Left cardiac atrium (tissue), 4 donors: ENCODE results near the gene BTN2A1. TPM values are rescaled to one million over a fixed set of nuclear protein-coding genes. Genes with fewer than 3 reads are reported as not detected.
"Not testable (repeated sequence)": the region's sequence is repeated elsewhere in the genome, so short reads cannot be mapped to it uniquely, and the experiment has no call there.

Experiments
- ATAC-seq, 2 donors: fragments of 200-7000 bp; cut with Tn5 transposase; one replicate each; pipeline ENCODE4 v1.9.1; 2020; ENCODE audit warnings: mild to moderate bottlenecking in 2 of 2, moderate library complexity in 2 of 2
- DNase-seq: peaks from one replicate; pipeline ENCODE4 v3.0.0-alpha.2; 2020
- intact Hi-C, 2 donors: fragments of 100-400 bp; cut with DNase I; formaldehyde crosslinking; loops; one replicate each; pipeline versions ENCODE4 v1.14.1 to v1.15.1; 2022 to 2023
- total RNA-seq, 2 donors: library from RNA; stranded (reverse); fragmentation: NEBNext Ultra II Directional; extraction: Animal tissue kit (Norgen Biotek cat#: 25700); gene quantifications; one replicate each; pipeline ENCODE4 v1.2.1, GENCODE V29; 2021
- donor health status: DM: no; HTN: yes; CAD: no.
- donor health status: DM: no; HTN: yes; CAD: no; lungs with severe emphysema.
- donor health status: DM: yes; HTN: yes; CAD: no.
- donor health status: Dilated cardiomyopathy.

The BTN2A1 gene
- total RNA-seq, 2 donors from 2014 or later: 16.1 to 19.1 TPM

GRCh38 chr6:26431258-26432172, 26.2 kb upstream of the BTN2A1 start:
- ATAC-seq (peak in 1 of 2 donors; percentile 48), DNase-seq (no peak)
- intact Hi-C loops: no loop called here

DNA sequence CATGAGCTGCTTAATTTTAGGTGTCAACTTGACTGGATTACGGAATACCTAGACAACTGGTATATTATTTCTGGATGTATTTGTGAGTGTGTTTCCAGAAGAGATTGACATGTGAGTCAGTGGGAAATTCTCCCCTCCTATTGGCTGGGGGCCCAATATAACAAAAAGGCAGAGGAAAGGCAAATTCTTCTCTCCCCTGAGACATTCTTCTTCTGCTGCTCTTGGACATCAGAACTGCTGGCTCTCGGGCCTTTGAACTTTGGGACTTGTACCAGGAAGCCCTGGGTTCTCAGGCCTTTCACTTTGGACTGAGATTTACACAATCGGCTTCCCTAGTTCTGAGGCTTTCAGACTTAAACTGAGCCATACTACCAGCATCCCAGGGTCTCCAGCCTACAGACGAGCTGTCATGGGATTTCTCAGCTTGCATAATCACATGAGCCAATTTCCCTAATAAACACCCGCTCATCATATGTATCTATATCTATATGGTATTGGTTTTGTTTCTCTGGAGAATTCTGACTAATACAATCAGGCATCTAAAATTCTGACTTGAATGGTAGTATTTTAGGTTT, 25.0 kb upstream of the BTN2A1 start:
- peak in 1 of 2 donors; percentile 38 for ATAC-seq
- intact Hi-C loops: no loop called here
- DNase-seq: peak; percentile 53

- intact Hi-C loops, DNase-seq, ATAC-seq: not testable (repeated sequence)
Observed at GRCh38 chr6:26433680-26434079, 24.1 kb upstream of the BTN2A1 start.

DNA sequence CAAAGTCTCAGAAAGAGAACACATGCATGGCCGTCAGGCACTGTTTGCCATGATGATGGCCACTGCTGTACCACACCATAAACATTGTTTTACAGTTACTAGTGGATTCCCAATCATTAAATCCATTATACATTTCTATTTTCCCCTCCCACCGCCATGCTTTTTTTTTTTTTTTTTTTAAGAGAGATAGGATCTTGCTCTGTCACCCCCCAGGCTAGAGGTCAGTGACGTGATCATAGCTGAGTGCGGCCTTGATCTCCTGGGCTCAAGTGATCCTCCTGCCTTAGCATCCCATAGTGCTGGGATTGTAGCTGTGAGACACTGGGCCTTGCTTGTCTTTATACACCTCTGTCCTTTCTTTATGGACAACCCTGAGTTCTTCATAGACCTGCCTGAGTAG, 21.7 kb upstream of the BTN2A1 start:
- intact Hi-C loops: no loop called here

DNA sequence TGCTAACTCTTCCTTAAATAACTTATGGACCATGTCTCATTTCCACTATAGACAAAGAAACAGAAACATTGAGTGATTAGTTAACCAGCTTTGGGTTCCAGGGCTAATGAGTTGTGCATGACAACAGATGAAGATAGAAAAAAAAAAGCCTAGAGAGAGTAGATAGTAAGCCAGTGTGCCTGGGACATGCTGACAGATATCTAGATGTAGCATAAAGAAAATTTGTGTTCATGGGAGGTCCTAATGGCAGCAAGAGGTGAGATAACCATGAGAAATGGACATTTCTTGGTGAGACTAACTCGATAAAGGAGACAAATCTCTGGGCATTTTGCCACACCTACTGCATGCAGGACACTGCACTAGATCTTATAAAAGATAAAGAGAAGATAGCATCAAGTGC, 20.2 kb upstream of the BTN2A1 start:
- DNase-seq: no peak
- no peak for ATAC-seq
- intact Hi-C loops: no loop called here

More for the DNA sequence above, 21.7 kb upstream of the BTN2A1 start:
- DNase-seq (no peak), ATAC-seq (no peak)

- DNase-seq (no peak), ATAC-seq (no peak)
- intact Hi-C loops: no loop called here
Observed at GRCh38 chr6:26438000-26438399, 19.8 kb upstream of the BTN2A1 start.

DNA sequence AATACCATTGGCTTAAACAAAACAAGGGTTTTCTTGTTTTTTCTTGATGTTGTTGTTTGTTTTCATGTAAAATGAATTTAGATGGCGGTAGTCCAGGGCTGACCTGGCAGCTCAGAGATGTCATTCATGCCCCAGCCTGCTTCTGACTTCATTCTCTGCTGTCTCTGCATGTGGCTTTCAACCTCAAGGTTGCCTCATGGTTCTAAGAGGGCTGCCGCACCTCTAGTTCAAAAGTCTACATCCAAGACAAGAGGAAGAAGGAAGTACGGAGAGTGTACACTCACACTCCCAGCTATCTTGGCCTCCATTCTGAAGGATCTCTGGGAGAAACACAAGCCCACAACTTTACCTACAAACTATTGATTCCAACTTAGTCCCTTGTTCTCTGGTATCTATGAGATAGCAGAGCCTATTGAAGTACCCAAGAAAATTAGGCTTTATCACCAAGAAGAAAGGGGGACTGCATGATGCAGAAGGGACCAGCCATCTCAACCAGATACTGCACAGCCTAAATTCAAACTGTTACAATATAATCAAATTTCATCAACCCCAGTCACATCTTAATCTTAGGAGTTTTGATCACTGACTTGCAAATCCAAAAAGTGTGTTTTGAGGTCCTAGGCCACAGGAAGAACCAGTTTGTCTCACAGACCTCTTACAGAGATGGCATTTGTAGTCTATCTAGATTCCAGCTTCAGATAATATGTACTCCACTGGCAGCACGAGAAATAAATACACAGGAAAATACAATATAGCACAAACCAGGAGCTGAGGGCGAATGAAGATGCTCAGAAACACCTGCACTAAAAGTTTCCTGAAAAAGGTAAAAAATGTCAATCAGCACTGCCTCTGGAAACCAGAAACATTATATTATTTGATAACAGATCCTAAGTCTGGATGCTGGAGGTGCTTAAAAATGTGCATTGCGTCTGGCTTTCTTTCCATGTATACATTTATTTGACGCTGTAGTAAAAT, 18.3 kb upstream of the BTN2A1 start:
- DNase-seq (no peak), ATAC-seq (no peak)
- intact Hi-C loops: no loop called here

DNA sequence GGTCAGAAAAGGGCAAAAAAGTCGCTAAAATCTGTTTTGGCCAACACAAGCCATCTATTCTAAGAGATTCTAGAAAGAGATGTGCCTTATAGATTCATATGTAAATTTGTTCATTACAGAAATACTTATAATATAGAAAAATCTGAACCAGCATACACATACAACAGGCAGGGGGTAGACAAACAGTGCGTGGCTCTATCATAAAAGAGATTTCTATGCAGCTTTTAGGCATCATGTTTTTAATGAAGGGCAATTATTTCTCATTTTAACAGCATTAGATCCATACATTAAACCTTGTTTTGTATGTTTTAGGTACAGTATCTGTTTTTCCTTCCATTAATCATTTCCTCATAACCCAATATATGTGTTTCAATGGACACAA, 16.8 kb upstream of the BTN2A1 start:
- no peak for ATAC-seq
- intact Hi-C loops: no loop called here
- DNase-seq: no peak

- no peak for DNase-seq
- ATAC-seq: no peak
- intact Hi-C loops: no loop called here
Observed at GRCh38 chr6:26441977-26442376, 15.8 kb upstream of the BTN2A1 start.

GRCh38 chr6:26445934-26446667, 11.7 kb upstream of the BTN2A1 start:
- intact Hi-C loops: no loop called here

GRCh38 chr6:26447257-26447656, 10.5 kb upstream of the BTN2A1 start:
- intact Hi-C loops: no loop called here
- DNase-seq (no peak), ATAC-seq (no peak)

More at GRCh38 chr6:26445934-26446667, 11.7 kb upstream of the BTN2A1 start:
- ATAC-seq (no peak), DNase-seq (no peak)

DNA sequence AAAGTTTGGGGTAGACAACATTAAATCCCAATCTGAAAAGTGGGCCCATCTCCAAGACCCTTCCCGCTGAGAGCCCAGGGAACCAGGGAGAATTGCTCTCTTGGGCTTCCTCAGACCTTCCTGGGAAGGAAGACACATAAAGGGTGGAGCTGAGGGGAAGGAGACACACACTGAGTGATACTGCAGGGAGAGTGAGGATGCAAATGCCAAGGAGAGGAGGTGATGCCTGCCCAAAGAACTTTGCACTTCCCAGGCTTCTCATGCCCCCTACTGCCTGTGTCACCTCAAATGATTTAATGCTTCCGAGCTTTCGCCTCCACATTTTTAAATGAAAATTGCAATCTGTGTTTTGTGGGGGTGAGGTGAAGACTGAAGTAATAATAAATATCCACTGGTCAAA, 7.5 kb upstream of the BTN2A1 start:
- ATAC-seq: no peak
- DNase-seq: no peak
- intact Hi-C loops: no loop called here

DNA sequence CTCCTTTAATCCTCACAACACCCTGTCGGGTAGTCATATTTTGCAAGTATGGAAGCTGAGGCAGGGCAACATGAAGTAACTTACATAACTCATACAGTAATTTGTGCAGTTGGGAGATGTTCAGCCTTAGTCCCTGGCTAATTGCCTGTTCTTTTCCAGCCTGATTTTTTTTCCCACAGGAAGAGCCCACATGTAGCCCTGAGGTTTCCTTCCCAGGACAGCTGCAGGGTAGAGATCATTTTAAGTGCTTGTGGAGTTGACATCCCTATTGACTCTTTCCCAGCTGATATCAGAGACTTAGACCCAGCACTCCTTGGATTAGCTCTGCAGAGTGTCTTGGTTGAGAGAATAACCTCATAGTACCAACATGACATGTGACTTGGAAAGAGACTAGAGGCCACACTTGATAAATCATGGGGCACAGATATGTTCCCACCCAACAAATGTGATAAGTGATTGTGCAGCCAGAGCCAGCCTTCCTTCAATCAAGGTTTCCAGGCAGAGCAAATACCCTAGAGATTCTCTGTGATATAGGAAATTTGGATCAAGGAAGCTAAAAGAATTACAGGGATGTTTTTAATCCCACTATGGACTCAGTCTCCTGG, 5.0 kb upstream of the BTN2A1 start:
- no peak for ATAC-seq
- no peak for DNase-seq
- intact Hi-C loops: no loop called here

GRCh38 chr6:26454631-26455030, 3.1 kb upstream of the BTN2A1 start:
- DNase-seq (no peak), ATAC-seq (no peak)
- intact Hi-C loops: no loop called here

GRCh38 chr6:26455357-26455970, 2.3 kb upstream of the BTN2A1 start:
- intact Hi-C loops: no loop called here
- DNase-seq: no peak
- ATAC-seq: no peak

- intact Hi-C loops: no loop called here
- DNase-seq: peak; percentile 34
- peak; percentile 54 to 60 for ATAC-seq
Observed at GRCh38 chr6:26457264-26457805, 420 bp upstream of the BTN2A1 start.

- DNase-seq (no peak), ATAC-seq (no peak)
- intact Hi-C loops: no loop called here
Observed at GRCh38 chr6:26459023-26459810, 1.5 kb downstream of the BTN2A1 start.
